Dendritic cell treated with granulocyte-macrophage colony-stimulating factor and Interleukin-4, amounts not matched to agents 40 ng/mL and 50 ng/mL, for 4 days (primary cell): ENCODE data around the gene ITGAE.

Experiments used
- H3K27ac Mint-ChIP-seq: one replicate; pipeline ENCODE4 v1.8.0; 2022; ENCODE audit warnings: mild to moderate bottlenecking, mixed read lengths
- H3K27me3 Mint-ChIP-seq: one replicate; pipeline ENCODE4 v1.8.0; 2022; ENCODE audit warnings: mild to moderate bottlenecking, mixed read lengths
- H3K36me3 Mint-ChIP-seq: one replicate; pipeline ENCODE4 v1.8.0; 2022; ENCODE audit warnings: low read depth, mixed read lengths
- H3K4me1 Mint-ChIP-seq: one replicate; pipeline ENCODE4 v1.8.0; 2022; ENCODE audit warnings: low read depth, mixed read lengths
- H3K4me3 Mint-ChIP-seq: one replicate; pipeline ENCODE4 v1.8.0; 2022; ENCODE audit warnings: mild to moderate bottlenecking, moderate library complexity, mixed read lengths
- H3K9me3 Mint-ChIP-seq: one replicate; pipeline ENCODE4 v1.8.0; 2022; ENCODE audit warnings: mixed read lengths
- intact Hi-C: fragments of 100-400 bp; cut with micrococcal nuclease; formaldehyde crosslinking; loops from one replicate; pipeline ENCODE4 v1.15.0; 2022

ITGAE gene

DNA sequence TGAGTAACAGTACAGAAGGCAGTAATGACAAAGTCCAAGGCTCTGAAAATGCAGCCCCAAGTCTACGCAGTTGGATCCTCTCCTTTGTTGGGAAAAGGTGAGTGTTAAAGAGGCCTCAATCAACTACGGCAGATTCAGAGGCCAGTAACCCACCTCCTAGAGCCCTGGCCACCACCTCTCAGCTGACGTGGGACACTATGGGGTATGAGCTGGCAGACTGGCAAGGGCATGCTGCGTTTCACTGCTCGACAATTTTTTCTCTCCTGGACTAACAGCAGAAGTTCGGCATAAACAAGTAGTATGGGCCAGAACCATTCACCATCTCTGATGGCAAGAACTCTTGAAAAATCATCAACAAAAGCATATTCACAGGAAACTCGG lies 27.9 kb upstream of the ITGAE start:
- Mint-ChIP-seq H3K9me3 (no peaks in the 10 kb centered on the region), H3K4me3 (no peak overlapping the region), H3K4me1 (peaks cover 3% of the 10 kb centered on the region), H3K27me3 (no peaks in the 10 kb centered on the region), H3K36me3 (peaks cover 69% of the 10 kb centered on the region), H3K27ac (peak overlapping the region; percentile 24)
- intact Hi-C loops, result no loop called here

GRCh38 chr17:3828151-3828851 lies 27.3 kb upstream of the ITGAE start:
- intact Hi-C loops, result no loop called here
- Mint-ChIP-seq H3K27ac (peak overlapping the region; percentile 24), H3K4me1 (no peaks in the 10 kb centered on the region), H3K9me3 (no peaks in the 10 kb centered on the region), H3K27me3 (no peaks in the 10 kb centered on the region), H3K4me3 (no peak overlapping the region), H3K36me3 (peaks cover 68% of the 10 kb centered on the region)

DNA sequence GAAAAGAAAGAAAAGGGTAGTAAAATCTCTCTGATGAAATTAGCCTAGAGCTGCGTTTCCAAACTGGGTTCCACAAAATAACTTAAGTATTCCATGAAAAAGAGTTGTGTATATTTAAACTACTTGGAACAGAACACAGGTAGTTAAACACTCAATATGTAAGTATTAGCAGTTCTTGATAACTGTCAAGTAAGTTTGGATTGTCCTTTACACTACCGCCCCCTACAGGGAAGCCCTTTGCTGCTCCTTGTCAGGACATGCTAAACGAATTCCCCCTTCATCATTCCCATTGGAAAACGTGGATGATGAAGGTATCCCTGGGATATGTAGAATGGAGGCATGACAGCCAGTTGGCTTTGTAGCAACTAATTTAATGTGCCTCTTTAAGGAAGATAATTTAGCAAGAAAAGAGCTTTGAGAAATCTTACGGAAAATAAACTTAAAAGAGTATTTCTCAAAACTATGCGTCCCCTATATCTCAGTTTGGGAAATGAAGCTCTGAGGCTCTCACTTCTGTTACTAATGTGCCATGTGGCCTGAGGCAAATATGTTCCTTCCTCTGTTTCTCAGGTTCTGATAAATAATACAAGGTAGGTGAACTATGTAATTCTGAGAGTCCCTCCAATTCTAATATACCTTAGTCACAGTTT lies 26.3 kb upstream of the ITGAE start:
- H3K4me3 Mint-ChIP-seq, result no peak overlapping the region
- intact Hi-C loops, result loop anchor here (1.0 kb wide), 1 partner anchor 90 kb away; no protein-coding TSS in a partner anchor
- H3K27ac Mint-ChIP-seq, result no peak overlapping the region
- no peaks in the 10 kb centered on the region for H3K9me3 Mint-ChIP-seq
- no peaks in the 10 kb centered on the region for H3K27me3 Mint-ChIP-seq
- H3K36me3 Mint-ChIP-seq, result peaks cover 72% of the 10 kb centered on the region
- H3K4me1 Mint-ChIP-seq, result no peaks in the 10 kb centered on the region

DNA sequence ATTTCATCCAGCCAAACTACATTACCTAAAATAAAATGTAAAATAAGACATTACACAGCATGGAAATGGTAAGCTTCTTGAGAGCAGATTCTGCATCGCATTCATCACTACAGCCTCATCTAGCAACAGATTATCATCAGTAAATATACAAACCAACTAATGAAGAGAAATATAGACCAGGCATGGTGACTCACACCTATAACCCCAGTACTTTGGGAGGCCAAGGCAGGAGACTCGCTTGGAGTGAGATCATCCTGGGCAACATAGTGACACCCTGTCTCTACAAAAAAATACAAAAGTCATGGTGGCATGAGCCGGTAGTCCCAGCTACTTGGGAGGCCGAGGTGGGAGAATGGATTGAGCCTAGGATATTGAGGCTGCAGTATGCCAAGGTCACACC lies 25.2 kb upstream of the ITGAE start:
- intact Hi-C loops, result no loop called here
- Mint-ChIP-seq H3K27ac (no peak overlapping the region), H3K4me3 (no peak overlapping the region), H3K36me3 (peaks cover 83% of the 10 kb centered on the region), H3K27me3 (no peaks in the 10 kb centered on the region), H3K9me3 (no peaks in the 10 kb centered on the region), H3K4me1 (no peaks in the 10 kb centered on the region)

DNA sequence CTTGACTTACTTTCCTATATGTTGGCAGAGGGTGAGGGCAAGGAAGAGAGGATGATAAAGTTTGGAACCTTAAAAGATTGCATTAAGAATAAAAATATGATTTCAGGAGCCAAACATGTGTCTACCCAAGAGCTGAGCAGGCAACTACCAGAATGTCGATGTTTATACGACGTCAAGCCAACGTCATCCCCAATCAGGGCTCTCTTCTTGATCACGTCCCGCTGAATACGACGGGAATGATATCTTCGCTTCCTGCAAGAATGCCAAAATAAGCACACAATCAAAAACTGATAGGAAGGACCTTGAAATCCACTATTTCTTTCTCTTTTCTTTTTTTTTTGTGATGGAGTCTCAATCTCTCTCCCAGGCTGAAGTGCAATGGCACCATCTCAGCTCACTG lies 20.1 kb upstream of the ITGAE start:
- no peak overlapping the region for H3K27ac Mint-ChIP-seq
- H3K4me1 Mint-ChIP-seq, result no peaks in the 10 kb centered on the region
- H3K27me3 Mint-ChIP-seq, result no peaks in the 10 kb centered on the region
- peaks cover 93% of the 10 kb centered on the region for H3K36me3 Mint-ChIP-seq
- no peaks in the 10 kb centered on the region for H3K9me3 Mint-ChIP-seq
- no peak overlapping the region for H3K4me3 Mint-ChIP-seq
- intact Hi-C loops, result no loop called here

- Mint-ChIP-seq H3K9me3 (no peaks in the 10 kb centered on the region), H3K27ac (no peak overlapping the region), H3K4me3 (no peak overlapping the region), H3K27me3 (no peaks in the 10 kb centered on the region), H3K4me1 (no peaks in the 10 kb centered on the region), H3K36me3 (peaks cover 95% of the 10 kb centered on the region)
- intact Hi-C loops, result no loop called here
Observed at GRCh38 chr17:3818786-3819185, 17.8 kb upstream of the ITGAE start.

DNA sequence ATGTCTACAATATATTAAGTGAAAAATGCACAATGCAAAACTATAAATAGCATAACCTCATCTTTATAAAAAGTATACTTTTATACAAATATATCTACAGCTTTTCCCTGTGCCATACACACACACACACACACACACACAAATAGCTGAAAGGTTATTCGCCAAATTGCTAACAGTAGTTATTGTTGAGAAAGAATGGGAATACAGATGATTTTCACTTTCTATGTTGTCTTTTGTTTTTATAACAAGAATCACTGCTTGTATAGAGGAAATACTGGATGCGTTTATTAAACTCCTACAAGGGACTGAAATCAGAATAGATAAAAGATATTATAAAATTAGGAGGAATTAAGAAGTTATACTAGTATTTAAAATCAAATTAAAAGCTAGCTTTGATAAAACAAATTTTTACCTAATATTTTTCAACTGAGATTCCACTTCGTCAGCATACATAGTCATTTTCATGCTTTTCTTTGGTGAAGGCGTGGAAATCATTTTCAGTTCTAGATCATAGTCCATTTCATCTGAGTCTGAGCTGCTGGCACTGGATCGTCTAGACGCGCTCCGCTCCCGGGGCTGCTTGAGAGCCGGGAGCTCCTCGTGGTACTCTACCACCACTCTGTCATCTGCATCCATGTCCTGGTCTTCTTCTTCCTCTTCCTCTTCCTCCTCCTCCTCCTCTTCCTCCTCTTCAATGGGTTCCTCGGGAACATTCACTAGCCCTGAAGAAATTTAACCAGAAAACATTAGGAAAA lies 17.0 kb upstream of the ITGAE start:
- Mint-ChIP-seq H3K9me3 (no peaks in the 10 kb centered on the region), H3K27me3 (no peaks in the 10 kb centered on the region), H3K36me3 (peaks cover 96% of the 10 kb centered on the region), H3K4me3 (no peak overlapping the region), H3K4me1 (no peaks in the 10 kb centered on the region), H3K27ac (no peak overlapping the region)
- intact Hi-C loops, result no loop called here

DNA sequence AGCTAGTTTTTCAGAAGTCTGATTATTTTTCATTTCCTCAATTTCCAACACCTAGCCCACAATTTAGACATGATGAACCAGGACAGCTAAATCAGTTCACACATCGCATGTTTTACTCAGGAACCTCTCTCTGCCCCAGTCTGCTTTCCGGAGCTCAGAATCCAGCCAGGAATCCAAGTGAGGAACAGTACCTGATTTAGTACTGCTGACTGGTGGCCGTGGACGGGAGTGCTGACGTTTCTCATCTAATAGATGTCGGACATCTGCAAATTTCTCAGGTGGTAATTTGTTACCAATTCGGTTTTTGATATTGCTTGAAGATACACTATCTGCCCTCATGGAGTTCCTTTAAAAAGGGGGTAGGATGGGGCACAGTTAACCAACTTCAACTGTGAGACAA lies 14.9 kb upstream of the ITGAE start:
- no peaks in the 10 kb centered on the region for H3K9me3 Mint-ChIP-seq
- intact Hi-C loops, result no loop called here
- no peak overlapping the region for H3K27ac Mint-ChIP-seq
- no peaks in the 10 kb centered on the region for H3K4me1 Mint-ChIP-seq
- H3K27me3 Mint-ChIP-seq, result no peaks in the 10 kb centered on the region
- H3K36me3 Mint-ChIP-seq, result peaks cover 96% of the 10 kb centered on the region
- no peak overlapping the region for H3K4me3 Mint-ChIP-seq

- H3K27ac Mint-ChIP-seq, result no peak overlapping the region
- peaks cover 96% of the 10 kb centered on the region for H3K36me3 Mint-ChIP-seq
- intact Hi-C loops, result no loop called here
- H3K4me1 Mint-ChIP-seq, result no peaks in the 10 kb centered on the region
- H3K4me3 Mint-ChIP-seq, result no peak overlapping the region
- no peaks in the 10 kb centered on the region for H3K27me3 Mint-ChIP-seq
- H3K9me3 Mint-ChIP-seq, result no peaks in the 10 kb centered on the region
Observed at GRCh38 chr17:3815122-3815521, 14.1 kb upstream of the ITGAE start.

DNA sequence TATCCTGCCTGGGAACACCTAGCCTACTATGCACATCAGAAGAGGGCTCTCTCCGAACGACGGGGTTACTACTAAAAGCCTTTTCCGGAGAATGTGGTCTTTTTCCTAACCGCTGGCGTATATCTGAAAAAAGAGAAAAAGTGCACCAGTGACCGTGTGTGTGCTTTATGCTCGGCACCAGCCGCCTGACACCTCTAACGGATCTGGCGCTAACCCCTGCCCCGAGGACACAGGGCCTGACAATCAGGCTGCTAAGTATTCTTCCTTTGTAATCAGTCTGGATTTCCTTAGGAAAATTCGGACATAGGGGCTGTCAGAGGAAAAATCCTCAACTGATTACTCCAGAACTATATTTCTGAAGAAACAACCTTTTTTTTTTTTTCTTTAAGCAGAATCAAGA lies 13.4 kb upstream of the ITGAE start:
- Mint-ChIP-seq H3K4me3 (no peak overlapping the region), H3K27me3 (no peaks in the 10 kb centered on the region), H3K9me3 (no peaks in the 10 kb centered on the region), H3K4me1 (no peaks in the 10 kb centered on the region), H3K36me3 (peaks cover 100% of the 10 kb centered on the region), H3K27ac (no peak overlapping the region)
- intact Hi-C loops, result no loop called here

- peaks cover 97% of the 10 kb centered on the region for H3K36me3 Mint-ChIP-seq
- H3K27ac Mint-ChIP-seq, result no peak overlapping the region
- H3K27me3 Mint-ChIP-seq, result no peaks in the 10 kb centered on the region
- no peak overlapping the region for H3K4me3 Mint-ChIP-seq
- no peaks in the 10 kb centered on the region for H3K4me1 Mint-ChIP-seq
- intact Hi-C loops, result no loop called here
- H3K9me3 Mint-ChIP-seq, result no peaks in the 10 kb centered on the region
Observed at GRCh38 chr17:3813171-3813570, 12.2 kb upstream of the ITGAE start.

GRCh38 chr17:3812771-3813170 lies 11.8 kb upstream of the ITGAE start:
- no peak overlapping the region for H3K4me3 Mint-ChIP-seq
- intact Hi-C loops, result no loop called here
- H3K36me3 Mint-ChIP-seq, result peaks cover 97% of the 10 kb centered on the region
- H3K9me3 Mint-ChIP-seq, result no peaks in the 10 kb centered on the region
- H3K27ac Mint-ChIP-seq, result no peak overlapping the region
- no peaks in the 10 kb centered on the region for H3K4me1 Mint-ChIP-seq
- H3K27me3 Mint-ChIP-seq, result no peaks in the 10 kb centered on the region

GRCh38 chr17:3812284-3812683 lies 11.3 kb upstream of the ITGAE start:
- no peak overlapping the region for H3K4me3 Mint-ChIP-seq
- no peaks in the 10 kb centered on the region for H3K4me1 Mint-ChIP-seq
- intact Hi-C loops, result no loop called here
- H3K27me3 Mint-ChIP-seq, result no peaks in the 10 kb centered on the region
- no peaks in the 10 kb centered on the region for H3K9me3 Mint-ChIP-seq
- no peak overlapping the region for H3K27ac Mint-ChIP-seq
- peaks cover 97% of the 10 kb centered on the region for H3K36me3 Mint-ChIP-seq

DNA sequence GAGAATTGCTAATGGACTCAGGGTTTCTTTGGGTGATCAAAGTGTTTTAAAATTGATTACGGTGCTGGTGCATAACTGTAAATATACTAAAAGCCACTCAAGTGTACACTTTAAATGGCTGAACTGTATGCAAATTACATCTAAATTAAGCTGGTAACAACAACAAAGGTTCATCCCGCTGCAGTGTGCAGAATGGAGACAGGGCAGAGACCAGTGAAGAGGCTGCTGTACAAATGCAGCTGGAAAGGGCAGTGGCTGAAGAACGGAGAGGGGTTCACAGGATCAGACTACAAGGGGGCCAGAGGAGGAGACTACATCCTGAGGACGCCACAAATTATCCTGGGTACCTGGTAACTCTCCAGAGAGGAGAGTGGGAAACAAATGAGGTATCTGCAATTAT lies 9.0 kb upstream of the ITGAE start:
- intact Hi-C loops, result no loop called here
- Mint-ChIP-seq H3K36me3 (peaks cover 80% of the 10 kb centered on the region), H3K4me1 (peaks cover 8% of the 10 kb centered on the region), H3K4me3 (no peak overlapping the region), H3K27me3 (no peaks in the 10 kb centered on the region), H3K27ac (no peak overlapping the region), H3K9me3 (no peaks in the 10 kb centered on the region)
